Measurements from ENCODE around the gene ANKRD34B. TPM values are rescaled to one million over a fixed set of nuclear protein-coding genes. Genes with fewer than 3 reads are reported as not detected.
A peak's percentile ranks its signal among the peaks of the same experiment; 100 is the strongest.

Gene ANKRD34B
- total RNA-seq (1 to 10 TPM in 1 of 7 donors, under 1 TPM in 6; 0.09 to 2.0 (median 0.50) TPM), polyA plus RNA-seq (under 1 TPM; 0.06 to 0.54 (median 0.09) TPM)
- long read RNA-seq, donor 1: 0 reads
- long read RNA-seq, donor 2: 0 reads

- WGBS, 5 donors: 2 to 6% (median 3%) methylated on average over 37 to 73 of the region's 73 CpGs
- peaks cover 3 to 95% (median 54%) of the 10 kb centered on the region in 7 donors for H3K27me3 ChIP-seq (replicated peaks in 1 of 7)
- no peak within 1 kb of the TSS for H3K27ac ChIP-seq
- DNase-seq: peak; percentile 86
- no peak for TF ChIP-seq CTCF (IDR thresholded peaks at IDR 0.05 in 8 of 11, conservative IDR thresholded peaks at IDR 0.05 in 3 of 11)
- TF ChIP-seq POLR2AphosphoS5 (IDR thresholded peaks at IDR 0.05): no peak
- TF ChIP-seq POLR2A (IDR thresholded peaks at IDR 0.05): no peak
- no peaks in the 10 kb centered on the region for H3K36me3 ChIP-seq
- intact Hi-C loops (cut with DNase I; ENCODE audit: low total_unique reads): no loop called here
- peaks cover 8 to 22% (median 19%) of the 10 kb centered on the region in 6 donors for H3K4me1 ChIP-seq
- H3K4me3 ChIP-seq: peak within 1 kb of the TSS; percentile 16 to 68 (median 44)
- no peaks in the 10 kb centered on the region for H3K9me3 ChIP-seq
These were observed at the start of gene ANKRD34B for GRCh38 chr5:80569961-80570786. TSS of gene ANKRD34B (minus strand) at chr5:80570280. CDS start at chr5:80560019, 10,261 bp downstream.

- 62 to 86% (median 82%) methylated on average over 1 of the region's 1 CpG for WGBS, 5 donors
- no peaks in the 10 kb centered on the region for H3K9me3 ChIP-seq
These were observed 49.0 kb upstream of the ANKRD34B start for GRCh38 chr5:80619086-80619485.

GRCh38 chr5:80618438-80618837 lies 48.4 kb upstream of the ANKRD34B start:
- H3K4me3 ChIP-seq: no peak overlapping the region
- intact Hi-C loops (cut with DNase I; ENCODE audit: low total_unique reads): no loop called here
- no peaks in the 10 kb centered on the region for H3K9me3 ChIP-seq
- peaks cover 0 to 18% (median 0%) of the 10 kb centered on the region in 6 donors for H3K36me3 ChIP-seq
- H3K27ac ChIP-seq: no peak overlapping the region
- WGBS, 5 donors: 76 to 94% (median 89%) methylated on average over 4 of the region's 4 CpGs
- peaks cover 0 to 2% (median 0%) of the 10 kb centered on the region in 6 donors for H3K4me1 ChIP-seq
- H3K27me3 ChIP-seq (replicated peaks in 1 of 7): no peaks in the 10 kb centered on the region
- TF ChIP-seq POLR2AphosphoS5 (IDR thresholded peaks at IDR 0.05) (no peak), CTCF (IDR thresholded peaks at IDR 0.05 in 8 of 11, conservative IDR thresholded peaks at IDR 0.05 in 3 of 11) (no peak), POLR2A (IDR thresholded peaks at IDR 0.05) (no peak)
- DNase-seq: no peak

More at GRCh38 chr5:80619086-80619485, 49.0 kb upstream of the ANKRD34B start:
- H3K27ac ChIP-seq: no peak overlapping the region
- peaks cover 0 to 5% (median 0%) of the 10 kb centered on the region in 6 donors for H3K4me1 ChIP-seq
- H3K4me3 ChIP-seq: no peak overlapping the region
- H3K36me3 ChIP-seq: peaks cover 0 to 18% (median 0%) of the 10 kb centered on the region in 6 donors
- TF ChIP-seq CTCF (IDR thresholded peaks at IDR 0.05 in 8 of 11, conservative IDR thresholded peaks at IDR 0.05 in 3 of 11): no peak
- no peak for TF ChIP-seq POLR2AphosphoS5 (IDR thresholded peaks at IDR 0.05)
- TF ChIP-seq POLR2A (IDR thresholded peaks at IDR 0.05): no peak
- no peaks in the 10 kb centered on the region for H3K27me3 ChIP-seq (replicated peaks in 1 of 7)
- intact Hi-C loops (cut with DNase I; ENCODE audit: low total_unique reads): no loop called here
- no peak for DNase-seq
